Neuronal stem cell (in vitro differentiated cells): Measurements from ENCODE around the gene NCBP2.

ENCODE experiments used
- DNase-seq: peaks from one replicate; pipeline ENCODE4 v3.0.0-alpha.2; 2013; ENCODE audit warnings: low spot score
- H2AFZ ChIP-seq: one replicate; pipeline ENCODE4 v1.6.1; 2013; ENCODE audit warnings: mild to moderate bottlenecking, low read length, inconsistent platforms
- H2AK5ac ChIP-seq: 2 replicates; pipeline ENCODE4 v1.6.1; 2013; ENCODE audit warnings: low read depth, mild to moderate bottlenecking, inconsistent platforms, low read length, moderate library complexity, mixed read lengths
- H2BK120ac ChIP-seq: 2 replicates; pipeline ENCODE4 v1.6.1; 2013; ENCODE audit warnings: low read depth, mild to moderate bottlenecking, inconsistent platforms, low read length, moderate library complexity, mixed read lengths
- H2BK12ac ChIP-seq: one replicate; pipeline ENCODE4 v1.6.1; 2013; ENCODE audit warnings: low read length, inconsistent platforms
- H2BK15ac ChIP-seq: 2 replicates; pipeline ENCODE4 v1.6.1; 2013; ENCODE audit warnings: mild to moderate bottlenecking, low read length, inconsistent platforms, mixed read lengths
- H2BK5ac ChIP-seq: one replicate; pipeline ENCODE4 v1.6.1; 2013; ENCODE audit warnings: inconsistent platforms, mild to moderate bottlenecking, low read length, moderate library complexity
- H3K14ac ChIP-seq: one replicate; pipeline ENCODE4 v1.6.1; 2013; ENCODE audit warnings: low read length, inconsistent platforms
- H3K18ac ChIP-seq: 2 replicates; pipeline ENCODE4 v1.6.1; 2013; ENCODE audit warnings: low read length, inconsistent platforms
- H3K23ac ChIP-seq: 2 replicates; pipeline ENCODE4 v1.6.1; 2013; ENCODE audit warnings: low read depth, mild to moderate bottlenecking, mixed read lengths, low read length, inconsistent platforms; ENCODE audit not compliant: poor library complexity
- H3K27ac ChIP-seq: replicated peaks from 3 replicates; pipeline ENCODE4 v1.5.1; 2013; ENCODE audit warnings: low read length, inconsistent platforms
- H3K27me3 ChIP-seq, 3 experiments: 2 replicates each; pipeline ENCODE4 v1.6.1; 2013; ENCODE audit warnings: low read length in 3 of 3, mild to moderate bottlenecking in 2 of 3, inconsistent platforms in 1 of 3, low read depth in 1 of 3, mixed read lengths in 1 of 3, moderate library complexity in 1 of 3; ENCODE audit not compliant: control insufficient read depth in 3 of 3, insufficient read depth in 3 of 3
- H3K36me3 ChIP-seq, 2 donors: replicated peaks in 1 of 2; 2 replicates each; pipeline ENCODE4 v1.6.1; 2013; ENCODE audit warnings: low read length in 2 of 2; ENCODE audit not compliant: control insufficient read depth in 2 of 2, insufficient read depth in 2 of 2
- H3K4ac ChIP-seq: 2 replicates; pipeline ENCODE4 v1.6.1; 2013; ENCODE audit warnings: inconsistent platforms, mild to moderate bottlenecking, low read length, moderate library complexity
- H3K4me1 ChIP-seq, 2 donors: 1 replicate in 1 of 2; 2 replicates in 1 of 2; pipeline ENCODE4 v1.6.1; 2013; ENCODE audit warnings: low read length in 2 of 2, low read depth in 1 of 2; ENCODE audit not compliant: control insufficient read depth in 2 of 2, insufficient read depth in 1 of 2
- H3K4me2 ChIP-seq: one replicate; pipeline ENCODE4 v1.6.1; 2013; ENCODE audit warnings: mild to moderate bottlenecking, low read length, inconsistent platforms; ENCODE audit not compliant: insufficient read depth, poor library complexity, severe bottlenecking
- H3K4me3 ChIP-seq, 2 donors: 2 replicates each; pipeline ENCODE4 v1.5.1; 2013; ENCODE audit warnings: low read length in 2 of 2, mild to moderate bottlenecking in 2 of 2, inconsistent platforms in 1 of 2, moderate library complexity in 1 of 2
- H3K79me1 ChIP-seq: one replicate; pipeline ENCODE4 v1.6.1; 2013; ENCODE audit warnings: low read depth, mild to moderate bottlenecking, inconsistent platforms, low read length, moderate library complexity
- H3K9ac ChIP-seq: one replicate; pipeline ENCODE4 v1.6.1; 2013; ENCODE audit warnings: mild to moderate bottlenecking, low read depth, low read length, inconsistent platforms; ENCODE audit not compliant: poor library complexity
- H3K9me3 ChIP-seq, 2 donors: replicated peaks in 1 of 2; 2 replicates each; pipeline versions ENCODE3 to v1.6.1; 2013; ENCODE audit warnings: low read length in 2 of 2, mild to moderate bottlenecking in 2 of 2, inconsistent platforms in 1 of 2, low read depth in 1 of 2, mixed read lengths in 1 of 2, moderate library complexity in 1 of 2; ENCODE audit not compliant: control insufficient read depth in 2 of 2, insufficient read depth in 1 of 2
- H4K8ac ChIP-seq: one replicate; pipeline ENCODE4 v1.6.1; 2013; ENCODE audit warnings: low read depth, mild to moderate bottlenecking, inconsistent platforms, low read length, moderate library complexity
- H4K91ac ChIP-seq: one replicate; pipeline ENCODE4 v1.6.1; 2013; ENCODE audit warnings: low read length, low read depth, mild to moderate bottlenecking, inconsistent platforms; ENCODE audit not compliant: poor library complexity
- WGBS, 2 donors: extraction: QIAGEN DNeasy Blood & Tissue Kit; methylation state at CpG; one replicate each; pipeline ENCODE4 v1.1.7; 2013; ENCODE audit warnings: missing lambda C conversion rate in 2 of 2, mixed read lengths in 1 of 2; ENCODE audit not compliant: insufficient read length in 2 of 2, insufficient replicate concordance in 1 of 2; ENCODE audit errors: extremely low coverage in 2 of 2; 5-methylcytosine and 5-hydroxymethylcytosine counted together

NCBP2 gene

GRCh38 chr3:196931828-196932587 is 10.3 kb downstream of the NCBP2 start:
- H3K4ac ChIP-seq = no peak overlapping the region
- no peak overlapping the region for H4K91ac ChIP-seq
- H2BK5ac ChIP-seq = no peak overlapping the region
- no peaks in the 10 kb centered on the region for H3K27me3 ChIP-seq
- DNase-seq = no peak
- H3K36me3 ChIP-seq = peaks cover 33 to 98% of the 10 kb centered on the region in 2 donors
- H2BK12ac ChIP-seq = no peak overlapping the region
- H3K18ac ChIP-seq = no peak overlapping the region
- H3K9ac ChIP-seq = no peak overlapping the region
- no peak overlapping the region for H2BK120ac ChIP-seq
- H2BK15ac ChIP-seq = no peak overlapping the region
- H3K79me1 ChIP-seq = no peaks in the 10 kb centered on the region
- H3K9me3 ChIP-seq = no peaks in the 10 kb centered on the region
- no peak overlapping the region for H2AK5ac ChIP-seq
- H4K8ac ChIP-seq = no peak overlapping the region
- WGBS, 2 donors = no CpG with 5 or more reads among the region's 12 CpGs
- H3K27ac ChIP-seq = no peak overlapping the region
- H3K4me3 ChIP-seq = peak overlapping the region in 1 of 2 donors; percentile 53
- no peaks in the 10 kb centered on the region for H3K4me1 ChIP-seq
- H3K4me2 ChIP-seq = no peak overlapping the region
- H3K14ac ChIP-seq = no peak overlapping the region
- H3K23ac ChIP-seq = no peak overlapping the region
- no peak overlapping the region for H2AFZ ChIP-seq

- Histone ChIP-seq H3K4me3 (no peak overlapping the region), H4K91ac (no peak overlapping the region), H3K14ac (no peak overlapping the region), H3K36me3 (peaks cover 30 to 91% of the 10 kb centered on the region in 2 donors), H2BK5ac (no peak overlapping the region), H3K23ac (no peak overlapping the region), H2BK120ac (no peak overlapping the region), H3K4me1 (no peaks in the 10 kb centered on the region), H2AK5ac (no peak overlapping the region), H3K27me3 (no peaks in the 10 kb centered on the region), H3K79me1 (no peaks in the 10 kb centered on the region), H4K8ac (no peak overlapping the region), H2BK12ac (no peak overlapping the region), H2AFZ (no peak overlapping the region), H3K18ac (no peak overlapping the region), H3K4ac (no peak overlapping the region), H3K9me3 (no peaks in the 10 kb centered on the region), H3K27ac (no peak overlapping the region), H2BK15ac (no peak overlapping the region), H3K4me2 (no peak overlapping the region), H3K9ac (no peak overlapping the region)
- DNase-seq = no peak
- no CpG with 5 or more reads among the region's 4 CpGs for WGBS, 2 donors
Observed at GRCh38 chr3:196931157-196931556, 11.2 kb downstream of the NCBP2 start.

GRCh38 chr3:196927571-196928453 is 14.5 kb downstream of the NCBP2 start:
- no peak for DNase-seq
- WGBS, 2 donors = no CpG with 5 or more reads among the region's 7 CpGs
- Histone ChIP-seq H3K4me3 (no peak overlapping the region), H3K18ac (no peak overlapping the region), H3K27me3 (no peaks in the 10 kb centered on the region), H3K27ac (no peak overlapping the region), H4K8ac (no peak overlapping the region), H3K4me1 (no peaks in the 10 kb centered on the region), H2AK5ac (no peak overlapping the region), H3K4me2 (no peak overlapping the region), H2AFZ (no peak overlapping the region), H3K4ac (no peak overlapping the region), H3K9ac (no peak overlapping the region), H2BK12ac (no peak overlapping the region), H2BK120ac (no peak overlapping the region), H4K91ac (no peak overlapping the region), H3K9me3 (no peaks in the 10 kb centered on the region), H2BK5ac (no peak overlapping the region), H2BK15ac (no peak overlapping the region), H3K23ac (no peak overlapping the region), H3K14ac (no peak overlapping the region), H3K79me1 (no peaks in the 10 kb centered on the region), H3K36me3 (peaks cover 19 to 72% of the 10 kb centered on the region in 2 donors)

DNA sequence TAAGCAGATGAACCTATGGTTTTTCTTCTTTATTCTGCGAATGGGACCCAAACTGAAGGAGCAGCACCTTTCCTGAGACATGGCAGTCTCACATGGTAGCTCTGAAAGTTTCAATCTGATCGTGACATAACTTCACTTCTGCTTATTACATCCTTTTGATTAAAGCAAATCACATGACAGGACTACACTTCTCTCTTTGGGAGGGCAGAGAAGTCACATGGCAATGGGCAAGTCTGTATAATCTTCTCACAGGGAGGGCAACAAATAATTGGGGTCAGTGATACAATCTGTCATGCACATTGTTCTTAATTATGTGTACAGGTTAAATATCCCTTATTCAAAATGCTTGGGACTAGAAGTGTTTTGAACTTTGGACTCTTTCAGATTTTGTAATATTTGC is 21.6 kb downstream of the NCBP2 start:
- Histone ChIP-seq H3K9ac (no peak overlapping the region), H3K4me1 (no peaks in the 10 kb centered on the region), H3K9me3 (no peaks in the 10 kb centered on the region), H2BK120ac (no peak overlapping the region), H2AK5ac (no peak overlapping the region), H3K4me2 (no peak overlapping the region), H3K36me3 (peaks cover under 1 to 51% of the 10 kb centered on the region in 2 donors), H2BK12ac (no peak overlapping the region), H3K79me1 (no peaks in the 10 kb centered on the region), H4K8ac (no peak overlapping the region), H3K4ac (no peak overlapping the region), H3K23ac (no peak overlapping the region), H2BK5ac (no peak overlapping the region), H3K27ac (no peak overlapping the region), H3K27me3 (no peaks in the 10 kb centered on the region), H2BK15ac (no peak overlapping the region), H3K4me3 (no peak overlapping the region), H4K91ac (no peak overlapping the region), H3K18ac (no peak overlapping the region), H2AFZ (no peak overlapping the region), H3K14ac (no peak overlapping the region)
- DNase-seq = no peak
- no CpG with 5 or more reads among the region's 2 CpGs for WGBS, 2 donors
